Gastrocnemius medialis (tissue), 4 donors: Measurements from ENCODE around the gene MECP2. TPM values are rescaled to one million over a fixed set of nuclear protein-coding genes. Genes with fewer than 3 reads are reported as not detected.

Source experiments
- ATAC-seq, 2 donors: fragments of 150-250 bp; one replicate each; pipeline ENCODE4 v1.9.1; 2016
- DNase-seq, 2 donors: peaks; one replicate each; pipeline ENCODE4 v3.0.0-alpha.2; 2019
- H3K27ac ChIP-seq, 4 donors: fragments of 200-600 bp; sonication (generic); 1 replicate in 1 of 4; 2 replicates in 3 of 4; pipeline ENCODE4 v1.5.1; 2016 to 2018; ENCODE audit warnings: mild to moderate bottlenecking in 2 of 4, moderate library complexity in 1 of 4
- H3K27me3 ChIP-seq, 3 donors: fragments of 200-600 bp; sonication (generic) in 2 of 3; 1 replicate in 1 of 3; 2 replicates in 2 of 3; pipeline versions ENCODE4 v1.5.1 to v1.6.0; 2016 to 2019; ENCODE audit warnings: mild to moderate bottlenecking in 1 of 3, moderate library complexity in 1 of 3
- H3K36me3 ChIP-seq, 2 donors: fragments of 200-600 bp; sonication (generic) in 1 of 2; one replicate each; pipeline ENCODE4 v1.5.1; 2017 to 2018
- H3K4me1 ChIP-seq, 2 donors: fragments of 200-600 bp; sonication (generic) in 1 of 2; one replicate each; pipeline ENCODE4 v1.5.1; 2016 to 2017; ENCODE audit warnings: mild to moderate bottlenecking in 2 of 2
- H3K4me3 ChIP-seq, 4 donors: fragments of 200-600 bp; sonication (generic) in 3 of 4; 1 replicate in 1 of 4; 2 replicates in 3 of 4; pipeline ENCODE4 v1.5.1; 2016 to 2019; ENCODE audit warnings: mild to moderate bottlenecking in 2 of 4
- H3K9me3 ChIP-seq, 3 donors: fragments of 200-600 bp; sonication (generic) in 2 of 3; 1 replicate in 1 of 3; 2 replicates in 2 of 3; pipeline ENCODE4 v1.5.1; 2016 to 2019
- POLR2A ChIP-seq, 2 donors: fragments of 450-650 bp; IDR thresholded peaks; one replicate each; pipeline ENCODE4 v1.6.1; 2017; ENCODE audit warnings: antibody characterized with exemption in 2 of 2, mild to moderate bottlenecking in 2 of 2, moderate library complexity in 2 of 2
- in situ Hi-C, 4 donors: fragments of 200-750 bp; cut with MboI; loops; one replicate each; pipeline versions ENCODE4 v1.15.0 to v1.8.0; 2017; ENCODE audit warnings: low sequenced_read_pairs in 4 of 4
- intact Hi-C: fragments of 100-400 bp; cut with DNase I; formaldehyde crosslinking; loops from one replicate; pipeline ENCODE4 v1.15.1; 2023; ENCODE audit warnings: low total_unique reads
- total RNA-seq, 4 donors: library from RNA; depleted of rRNA; stranded (reverse); fragments of >200 nt; gene quantifications; one replicate each; pipeline versions ENCODE4 v1.1.0 to v1.2.3, GENCODE V29; 2016
- TF ChIP-seq, protein P1 (sequence below), 5 experiments: fragments of 450-650 bp in 3 of 5; fragments of 200-600 bp in 2 of 5; sonication (generic) in 2 of 5; IDR thresholded peaks in 4 of 5; conservative IDR thresholded peaks in 1 of 5; 1 replicate in 4 of 5; 2 replicates in 1 of 5; pipeline ENCODE4 v1.5.1; 2016 to 2019; ENCODE audit warnings: antibody characterized with exemption in 5 of 5, mild to moderate bottlenecking in 3 of 5, moderate library complexity in 3 of 5

The MECP2 gene
- total RNA-seq, 4 donors from 2014 or later = 39.0 to 63.2 (median 45.2) TPM

DNA sequence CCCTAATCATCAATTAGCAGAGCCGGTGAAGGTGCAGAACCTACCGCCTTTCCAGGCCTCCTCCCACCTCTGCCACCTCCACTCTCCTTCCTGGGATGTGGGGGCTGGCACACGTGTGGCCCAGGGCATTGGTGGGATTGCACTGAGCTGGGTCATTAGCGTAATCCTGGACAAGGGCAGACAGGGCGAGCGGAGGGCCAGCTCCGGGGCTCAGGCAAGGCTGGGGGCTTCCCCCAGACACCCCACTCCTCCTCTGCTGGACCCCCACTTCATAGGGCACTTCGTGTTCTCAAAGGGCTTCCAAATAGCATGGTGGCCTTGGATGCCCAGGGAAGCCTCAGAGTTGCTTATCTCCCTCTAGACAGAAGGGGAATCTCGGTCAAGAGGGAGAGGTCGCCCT lies 43.2 kb upstream of the MECP2 start:
- no peaks in the 10 kb centered on the region for H3K9me3 ChIP-seq
- intact Hi-C loops (no loop called here), in situ Hi-C loops (no loop called here)
- H3K4me3 ChIP-seq = no peak overlapping the region
- TF ChIP-seq, protein P1, sequence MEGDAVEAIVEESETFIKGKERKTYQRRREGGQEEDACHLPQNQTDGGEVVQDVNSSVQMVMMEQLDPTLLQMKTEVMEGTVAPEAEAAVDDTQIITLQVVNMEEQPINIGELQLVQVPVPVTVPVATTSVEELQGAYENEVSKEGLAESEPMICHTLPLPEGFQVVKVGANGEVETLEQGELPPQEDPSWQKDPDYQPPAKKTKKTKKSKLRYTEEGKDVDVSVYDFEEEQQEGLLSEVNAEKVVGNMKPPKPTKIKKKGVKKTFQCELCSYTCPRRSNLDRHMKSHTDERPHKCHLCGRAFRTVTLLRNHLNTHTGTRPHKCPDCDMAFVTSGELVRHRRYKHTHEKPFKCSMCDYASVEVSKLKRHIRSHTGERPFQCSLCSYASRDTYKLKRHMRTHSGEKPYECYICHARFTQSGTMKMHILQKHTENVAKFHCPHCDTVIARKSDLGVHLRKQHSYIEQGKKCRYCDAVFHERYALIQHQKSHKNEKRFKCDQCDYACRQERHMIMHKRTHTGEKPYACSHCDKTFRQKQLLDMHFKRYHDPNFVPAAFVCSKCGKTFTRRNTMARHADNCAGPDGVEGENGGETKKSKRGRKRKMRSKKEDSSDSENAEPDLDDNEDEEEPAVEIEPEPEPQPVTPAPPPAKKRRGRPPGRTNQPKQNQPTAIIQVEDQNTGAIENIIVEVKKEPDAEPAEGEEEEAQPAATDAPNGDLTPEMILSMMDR (IDR thresholded peaks at IDR 0.05 in 4 of 5, conservative IDR thresholded peaks at IDR 0.05 in 1 of 5) = no peak
- no peak for TF ChIP-seq POLR2A (IDR thresholded peaks at IDR 0.05)
- ATAC-seq = no peak
- H3K4me1 ChIP-seq = peaks cover 0 to 7% of the 10 kb centered on the region in 2 donors
- H3K27me3 ChIP-seq = no peaks in the 10 kb centered on the region
- H3K27ac ChIP-seq = no peak overlapping the region
- DNase-seq = no peak
- H3K36me3 ChIP-seq = no peaks in the 10 kb centered on the region

DNA sequence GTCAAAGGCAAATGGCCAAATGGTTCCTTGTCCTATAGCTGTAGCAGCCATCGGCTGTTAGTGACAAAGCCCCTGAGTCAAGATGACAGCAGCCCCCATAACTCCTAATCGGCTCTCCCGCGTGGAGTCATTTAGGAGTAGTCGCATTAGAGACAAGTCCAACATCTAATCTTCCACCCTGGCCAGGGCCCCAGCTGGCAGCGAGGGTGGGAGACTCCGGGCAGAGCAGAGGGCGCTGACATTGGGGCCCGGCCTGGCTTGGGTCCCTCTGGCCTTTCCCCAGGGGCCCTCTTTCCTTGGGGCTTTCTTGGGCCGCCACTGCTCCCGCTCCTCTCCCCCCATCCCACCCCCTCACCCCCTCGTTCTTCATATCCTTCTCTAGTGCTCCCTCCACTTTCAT lies 42.7 kb upstream of the MECP2 start:
- ATAC-seq (no peak), DNase-seq (no peak)
- Histone ChIP-seq H3K4me1 (peaks cover 0 to 7% of the 10 kb centered on the region in 2 donors), H3K27ac (no peak overlapping the region), H3K27me3 (no peaks in the 10 kb centered on the region), H3K4me3 (no peak overlapping the region), H3K9me3 (no peaks in the 10 kb centered on the region), H3K36me3 (no peaks in the 10 kb centered on the region)
- TF ChIP-seq, protein P1 (IDR thresholded peaks at IDR 0.05 in 4 of 5, conservative IDR thresholded peaks at IDR 0.05 in 1 of 5) = no peak
- TF ChIP-seq POLR2A (IDR thresholded peaks at IDR 0.05) = no peak
- in situ Hi-C loops (no loop called here), intact Hi-C loops (no loop called here)

DNA sequence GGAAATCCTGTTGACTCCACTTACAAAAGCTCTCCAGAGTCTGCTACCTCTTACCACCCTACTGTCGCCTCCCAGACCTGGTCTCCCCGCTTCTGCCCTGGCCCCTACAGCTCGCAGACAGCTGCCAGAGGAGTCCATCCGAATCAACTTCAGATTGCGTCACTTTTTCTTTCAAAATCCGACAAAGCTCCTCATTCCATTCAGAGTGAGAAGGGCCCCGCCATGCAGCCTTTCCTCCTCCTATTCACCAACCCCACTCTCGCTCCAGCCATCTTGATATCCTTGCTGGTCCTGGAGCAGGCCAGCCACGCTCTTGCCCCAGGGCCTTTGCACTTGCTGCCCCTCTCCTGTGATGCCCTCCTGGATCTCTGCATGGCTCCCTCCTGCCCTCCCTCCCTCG lies 41.3 kb upstream of the MECP2 start:
- H3K9me3 ChIP-seq = no peaks in the 10 kb centered on the region
- no peaks in the 10 kb centered on the region for H3K27me3 ChIP-seq
- H3K4me3 ChIP-seq = no peak overlapping the region
- H3K36me3 ChIP-seq = no peaks in the 10 kb centered on the region
- TF ChIP-seq POLR2A (IDR thresholded peaks at IDR 0.05) = no peak
- TF ChIP-seq, protein P1 (IDR thresholded peaks at IDR 0.05 in 4 of 5, conservative IDR thresholded peaks at IDR 0.05 in 1 of 5) = no peak
- H3K4me1 ChIP-seq = peaks cover 0 to 7% of the 10 kb centered on the region in 2 donors
- no peak for ATAC-seq
- intact Hi-C loops (no loop called here), in situ Hi-C loops (no loop called here)
- H3K27ac ChIP-seq = no peak overlapping the region
- no peak for DNase-seq

DNA sequence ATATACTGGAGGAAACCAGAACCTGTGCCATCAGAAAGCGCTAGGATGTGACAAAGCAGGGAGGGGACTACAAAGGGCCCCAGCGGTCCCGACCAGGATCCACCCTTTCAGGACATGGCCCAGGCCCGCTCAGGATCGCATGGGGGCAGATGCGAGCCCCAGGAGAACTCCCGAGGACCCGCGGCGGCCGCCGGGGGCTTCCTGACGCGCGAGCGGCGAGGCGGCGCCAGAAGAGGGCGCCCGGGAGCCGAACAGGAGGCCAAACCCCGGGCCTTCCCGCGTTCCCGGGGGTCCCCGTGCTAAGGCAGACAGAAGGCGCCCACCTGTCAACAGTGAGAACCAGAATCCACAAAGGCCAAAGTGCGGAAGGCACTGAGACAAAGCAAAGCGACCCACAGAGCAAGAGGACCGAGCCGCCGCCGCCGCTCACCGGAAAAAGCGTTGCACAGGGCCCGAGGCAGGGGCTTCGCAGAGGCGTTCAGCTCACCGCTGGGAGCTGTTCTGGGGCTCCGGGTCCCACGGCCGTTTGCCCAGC lies 39.2 kb upstream of the MECP2 start:
- Histone ChIP-seq H3K27ac (peak overlapping the region in 3 of 4 donors; percentile 2 to 49 (median 43)), H3K4me1 (peaks cover 0 to 7% of the 10 kb centered on the region in 2 donors), H3K36me3 (no peaks in the 10 kb centered on the region), H3K27me3 (no peaks in the 10 kb centered on the region), H3K9me3 (no peaks in the 10 kb centered on the region), H3K4me3 (peak overlapping the region; percentile 40 to 52 (median 48))
- DNase-seq (peak; percentile 14 to 38), ATAC-seq (peak; percentile 58 to 68)
- intact Hi-C loops (no loop called here), in situ Hi-C loops (no loop called here)
- TF ChIP-seq, protein P1 (IDR thresholded peaks at IDR 0.05 in 4 of 5, conservative IDR thresholded peaks at IDR 0.05 in 1 of 5) = peak; percentile 45 to 80 (median 68)
- no peak for TF ChIP-seq POLR2A (IDR thresholded peaks at IDR 0.05)
